Neural progenitor cell (in vitro differentiated cells): ENCODE results near the gene TDG. TPM values are rescaled to one million over a fixed set of nuclear protein-coding genes. Genes with fewer than 3 reads are reported as not detected.

Source experiments
- DNase-seq: peaks from one replicate; pipeline ENCODE4 v3.0.0-alpha.2; 2016; ENCODE audit warnings: low spot score
- H2AFZ ChIP-seq: fragments of 200-600 bp; sonication (generic); replicated peaks from 2 replicates; pipeline ENCODE4 v1.6.1; 2016; ENCODE audit warnings: antibody characterized with exemption
- H3F3A ChIP-seq: fragments of 200-600 bp; sonication (generic); 2 replicates; pipeline ENCODE4 v1.6.1; 2016; ENCODE audit warnings: antibody characterized with exemption, low read depth
- H3K27ac ChIP-seq: fragments of 200-600 bp; sonication (generic); 2 replicates; pipeline ENCODE4 v1.5.1; 2016; ENCODE audit warnings: mild to moderate bottlenecking
- H3K27me3 ChIP-seq: fragments of 200-600 bp; sonication (generic); 2 replicates; pipeline ENCODE4 v1.6.1; 2016; ENCODE audit warnings: mild to moderate bottlenecking, moderate library complexity
- H3K36me3 ChIP-seq: fragments of 200-600 bp; sonication (generic); 2 replicates; pipeline ENCODE4 v1.5.1; 2016
- H3K4me1 ChIP-seq: fragments of 200-600 bp; sonication (generic); 2 replicates; pipeline ENCODE4 v1.6.1; 2016; ENCODE audit warnings: mixed run types
- H3K4me2 ChIP-seq: fragments of 200-600 bp; sonication (generic); 2 replicates; pipeline ENCODE4 v1.6.1; 2016
- H3K4me3 ChIP-seq: fragments of 200-600 bp; sonication (generic); 2 replicates; pipeline ENCODE4 v1.5.1; 2016
- H3K79me2 ChIP-seq: fragments of 200-600 bp; sonication (generic); 2 replicates; pipeline ENCODE4 v1.6.1; 2016; ENCODE audit warnings: low read depth
- H3K9ac ChIP-seq: fragments of 200-600 bp; sonication (generic); 2 replicates; pipeline ENCODE4 v1.6.1; 2016
- H3K9me3 ChIP-seq: fragments of 200-600 bp; sonication (generic); 2 replicates; pipeline ENCODE4 v1.5.1; 2016; ENCODE audit warnings: low read depth
- H4K20me1 ChIP-seq: fragments of 200-600 bp; sonication (generic); 2 replicates; pipeline ENCODE4 v1.6.1; 2016; ENCODE audit warnings: low read depth
- H3K27ac Mint-ChIP-seq: 3 replicates; pipeline ENCODE4 v1.8.0; 2021; ENCODE audit warnings: mixed read lengths
- H3K27me3 Mint-ChIP-seq: 2 replicates; pipeline ENCODE4 v1.8.0; 2022; ENCODE audit warnings: low read depth, mild to moderate bottlenecking, inconsistent platforms, moderate library complexity, mixed read lengths; ENCODE audit not compliant: insufficient read depth
- H3K36me3 Mint-ChIP-seq: 3 replicates; pipeline ENCODE4 v1.8.0; 2021; ENCODE audit warnings: mixed read lengths
- H3K4me1 Mint-ChIP-seq: 3 replicates; pipeline ENCODE4 v1.8.0; 2021; ENCODE audit warnings: mixed read lengths
- H3K4me3 Mint-ChIP-seq: 3 replicates; pipeline ENCODE4 v1.8.0; 2021; ENCODE audit warnings: mild to moderate bottlenecking, moderate library complexity, mixed read lengths
- H3K9me3 Mint-ChIP-seq: 3 replicates; pipeline ENCODE4 v1.8.0; 2020; ENCODE audit warnings: mixed read lengths
- EZH2 ChIP-seq: fragments of 200-600 bp; sonication (generic); IDR thresholded peaks from 2 replicates; pipeline ENCODE4 v1.6.1; 2017; ENCODE audit warnings: antibody characterized with exemption, mild to moderate bottlenecking, moderate library complexity
- EZH2phosphoT487 ChIP-seq: fragments of 200-600 bp; sonication (generic); IDR thresholded peaks from 2 replicates; pipeline ENCODE4 v1.6.1; 2017; ENCODE audit warnings: antibody characterized with exemption
- total RNA-seq: library from RNA; depleted of rRNA; stranded (reverse); fragments of >200 nt; gene quantifications from 2 replicates; pipeline ENCODE4 v1.2.3, GENCODE V29; 2015; ENCODE audit warnings: low replicate concordance
- TF ChIP-seq, protein P1 (sequence below): fragments of 200-600 bp; sonication (generic); IDR thresholded peaks from 2 replicates; pipeline ENCODE4 v1.5.1; 2017; ENCODE audit warnings: antibody characterized with exemption, mild to moderate bottlenecking

The TDG gene
- total RNA-seq, 1 donor from 2014 or later = 88.1 TPM

DNA sequence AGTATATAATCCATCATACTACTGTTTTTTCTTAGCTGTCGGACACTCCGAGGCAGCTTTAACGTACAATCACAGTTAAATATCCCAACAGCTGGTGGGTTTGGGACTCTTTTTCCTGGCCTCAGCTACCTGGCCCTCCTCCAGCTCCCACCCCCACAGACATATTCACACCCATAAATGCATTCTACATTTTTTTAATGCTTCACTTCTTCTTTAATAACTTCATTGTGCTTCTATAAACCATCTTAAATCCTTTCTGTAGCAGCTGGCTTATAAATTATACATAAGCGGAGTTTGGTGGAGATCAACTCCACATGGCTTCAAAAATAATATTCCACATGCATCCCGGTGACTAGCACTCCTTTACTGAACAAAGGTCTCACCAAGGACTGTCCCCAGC lies 33.3 kb downstream of the TDG start:
- no peak overlapping the region for H3K4me3 ChIP-seq
- H2AFZ ChIP-seq = no peak overlapping the region
- no peaks in the 10 kb centered on the region for H3K27me3 ChIP-seq
- no peaks in the 10 kb centered on the region for H3K4me1 ChIP-seq
- Mint-ChIP-seq H3K27me3 (no peaks in the 10 kb centered on the region), H3K4me1 (no peaks in the 10 kb centered on the region), H3K27ac (no peak overlapping the region), H3K9me3 (no peaks in the 10 kb centered on the region), H3K36me3 (no peaks in the 10 kb centered on the region), H3K4me3 (no peak overlapping the region)
- no peak overlapping the region for H3K4me2 ChIP-seq
- no peak overlapping the region for H3K9ac ChIP-seq
- H3K79me2 ChIP-seq = no peaks in the 10 kb centered on the region
- no peak overlapping the region for H3K27ac ChIP-seq
- DNase-seq = no peak
- TF ChIP-seq EZH2 = no peak
- H3F3A ChIP-seq = no peaks in the 10 kb centered on the region
- no peaks in the 10 kb centered on the region for H3K36me3 ChIP-seq
- no peaks in the 10 kb centered on the region for H3K9me3 ChIP-seq
- no peaks in the 10 kb centered on the region for H4K20me1 ChIP-seq

DNA sequence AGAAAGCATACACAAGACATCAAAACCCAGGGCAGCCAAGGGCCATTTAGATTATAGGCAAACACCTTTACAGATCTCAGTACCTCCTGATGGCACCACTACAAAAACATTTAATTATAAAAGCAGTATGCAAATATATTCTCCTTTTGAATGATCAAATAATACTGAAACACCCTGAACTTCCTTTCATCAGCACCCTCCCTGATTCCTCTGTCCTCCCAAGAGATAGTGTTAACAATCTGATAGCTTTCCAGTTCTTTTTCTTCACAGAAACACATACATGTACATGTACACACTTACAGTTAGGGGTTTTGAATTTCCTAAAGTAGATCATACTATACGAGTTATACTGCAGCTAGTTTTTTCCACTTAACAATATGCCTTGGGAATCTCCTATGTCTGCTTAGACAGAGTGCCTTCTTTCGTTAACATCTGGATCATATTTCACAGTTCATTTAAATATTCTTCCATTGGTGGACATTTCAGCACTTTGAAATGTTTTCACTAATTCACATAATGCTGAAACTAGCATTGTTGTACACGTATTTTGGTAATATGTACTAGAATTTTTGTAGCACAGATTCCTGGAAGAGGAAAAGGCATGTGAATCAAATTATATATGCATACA lies 35.2 kb downstream of the TDG start:
- Mint-ChIP-seq H3K4me1 (no peaks in the 10 kb centered on the region), H3K36me3 (no peaks in the 10 kb centered on the region), H3K27me3 (no peaks in the 10 kb centered on the region), H3K27ac (no peak overlapping the region), H3K4me3 (no peak overlapping the region), H3K9me3 (no peaks in the 10 kb centered on the region)
- H3K4me2 ChIP-seq = no peak overlapping the region
- no peak for DNase-seq
- H3K36me3 ChIP-seq = no peaks in the 10 kb centered on the region
- H3K4me1 ChIP-seq = no peaks in the 10 kb centered on the region
- TF ChIP-seq EZH2 (no peak), EZH2phosphoT487 (no peak)
- TF ChIP-seq, protein P1, sequence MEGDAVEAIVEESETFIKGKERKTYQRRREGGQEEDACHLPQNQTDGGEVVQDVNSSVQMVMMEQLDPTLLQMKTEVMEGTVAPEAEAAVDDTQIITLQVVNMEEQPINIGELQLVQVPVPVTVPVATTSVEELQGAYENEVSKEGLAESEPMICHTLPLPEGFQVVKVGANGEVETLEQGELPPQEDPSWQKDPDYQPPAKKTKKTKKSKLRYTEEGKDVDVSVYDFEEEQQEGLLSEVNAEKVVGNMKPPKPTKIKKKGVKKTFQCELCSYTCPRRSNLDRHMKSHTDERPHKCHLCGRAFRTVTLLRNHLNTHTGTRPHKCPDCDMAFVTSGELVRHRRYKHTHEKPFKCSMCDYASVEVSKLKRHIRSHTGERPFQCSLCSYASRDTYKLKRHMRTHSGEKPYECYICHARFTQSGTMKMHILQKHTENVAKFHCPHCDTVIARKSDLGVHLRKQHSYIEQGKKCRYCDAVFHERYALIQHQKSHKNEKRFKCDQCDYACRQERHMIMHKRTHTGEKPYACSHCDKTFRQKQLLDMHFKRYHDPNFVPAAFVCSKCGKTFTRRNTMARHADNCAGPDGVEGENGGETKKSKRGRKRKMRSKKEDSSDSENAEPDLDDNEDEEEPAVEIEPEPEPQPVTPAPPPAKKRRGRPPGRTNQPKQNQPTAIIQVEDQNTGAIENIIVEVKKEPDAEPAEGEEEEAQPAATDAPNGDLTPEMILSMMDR = no peak
- H3K9me3 ChIP-seq = no peaks in the 10 kb centered on the region
- no peak overlapping the region for H2AFZ ChIP-seq
- no peak overlapping the region for H3K4me3 ChIP-seq
- no peak overlapping the region for H3K27ac ChIP-seq
- H4K20me1 ChIP-seq = no peaks in the 10 kb centered on the region
- H3K9ac ChIP-seq = no peak overlapping the region
- H3K27me3 ChIP-seq = no peaks in the 10 kb centered on the region
- no peaks in the 10 kb centered on the region for H3F3A ChIP-seq
- H3K79me2 ChIP-seq = no peaks in the 10 kb centered on the region

DNA sequence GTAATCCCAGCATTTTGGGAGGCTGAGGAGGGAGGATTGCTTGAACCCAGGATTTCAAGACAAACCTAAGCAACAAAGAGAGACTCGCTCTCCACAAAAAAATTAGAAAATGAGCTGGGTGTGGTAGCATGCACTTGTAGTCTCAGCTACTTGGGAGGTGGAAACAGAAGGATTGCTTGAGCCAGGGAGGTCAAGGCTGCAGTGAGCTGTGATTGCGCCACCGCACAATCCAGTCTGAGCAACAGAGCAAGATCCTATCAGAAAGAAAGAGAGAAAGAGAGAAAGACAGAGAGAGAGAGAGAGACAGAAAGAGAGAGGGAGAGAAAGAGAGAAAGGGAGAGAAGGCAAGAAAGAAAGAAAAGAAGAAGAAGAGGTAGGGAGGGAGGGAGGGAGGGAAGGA lies 37.0 kb downstream of the TDG start:
- Histone ChIP-seq H3K79me2 (no peaks in the 10 kb centered on the region), H3K9me3 (no peaks in the 10 kb centered on the region), H3K4me1 (no peaks in the 10 kb centered on the region), H3K27ac (no peak overlapping the region), H3F3A (no peaks in the 10 kb centered on the region), H3K9ac (no peak overlapping the region), H2AFZ (no peak overlapping the region), H3K36me3 (no peaks in the 10 kb centered on the region), H3K4me2 (no peak overlapping the region), H3K4me3 (no peak overlapping the region), H3K27me3 (no peaks in the 10 kb centered on the region), H4K20me1 (no peaks in the 10 kb centered on the region)
- Mint-ChIP-seq H3K36me3 (no peaks in the 10 kb centered on the region), H3K4me1 (no peaks in the 10 kb centered on the region), H3K27me3 (no peaks in the 10 kb centered on the region), H3K9me3 (no peaks in the 10 kb centered on the region), H3K27ac (no peak overlapping the region), H3K4me3 (no peak overlapping the region)
- TF ChIP-seq, protein P1 = no peak
- TF ChIP-seq EZH2 (no peak), EZH2phosphoT487 (no peak)
- DNase-seq = no peak

DNA sequence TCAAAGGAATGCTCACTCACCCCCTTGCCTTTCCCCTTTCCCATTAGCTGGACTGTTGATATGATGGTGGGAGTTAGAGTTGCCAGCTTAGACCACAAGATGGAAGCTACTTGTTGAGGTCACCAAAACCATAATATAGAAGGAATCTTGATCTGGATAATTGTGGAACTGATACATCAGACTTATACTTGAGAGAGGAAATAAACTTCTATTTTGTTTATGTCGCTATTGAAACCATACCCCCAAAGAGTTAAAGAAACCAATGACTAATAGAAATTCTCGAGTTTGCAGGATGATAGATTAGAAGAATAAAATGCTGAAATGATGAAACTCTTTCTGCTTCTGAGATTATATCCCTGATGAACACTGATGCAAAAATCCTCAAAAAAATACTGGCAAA lies 37.9 kb downstream of the TDG start:
- no peak for DNase-seq
- Histone ChIP-seq H3K9me3 (no peaks in the 10 kb centered on the region), H3K4me2 (no peak overlapping the region), H2AFZ (no peak overlapping the region), H3K4me1 (no peaks in the 10 kb centered on the region), H3K27me3 (no peaks in the 10 kb centered on the region), H3K4me3 (no peak overlapping the region), H3K36me3 (no peaks in the 10 kb centered on the region), H3K27ac (no peak overlapping the region), H4K20me1 (no peaks in the 10 kb centered on the region), H3K9ac (no peak overlapping the region), H3K79me2 (no peaks in the 10 kb centered on the region), H3F3A (no peaks in the 10 kb centered on the region)
- Mint-ChIP-seq H3K27ac (no peak overlapping the region), H3K4me1 (no peaks in the 10 kb centered on the region), H3K36me3 (peaks cover 2% of the 10 kb centered on the region), H3K4me3 (no peak overlapping the region), H3K9me3 (peaks cover 6% of the 10 kb centered on the region), H3K27me3 (no peaks in the 10 kb centered on the region)
- TF ChIP-seq EZH2 (no peak), EZH2phosphoT487 (no peak)
- TF ChIP-seq, protein P1 = no peak
